Embryonic facial prominence (tissue), 1 donor: Measurements from ENCODE around the gene FAM131A.

Experiments
- DNase-seq: peaks from one replicate; pipeline ENCODE4 v3.0.0-alpha.2; 2016; ENCODE audit errors: extremely low spot score

FAM131A gene

GRCh38 chr3:184337399-184337714 lies at the start of gene FAM131A:
FAM131A (plus strand) TSS chr3:184337600; CDS start chr3:184337631, 31 bp downstream.
- DNase-seq, result no peak

- DNase-seq, result no peak
These were observed 47.9 kb upstream of the FAM131A start for GRCh38 chr3:184289426-184289938.

GRCh38 chr3:184290331-184290730 lies 47.1 kb upstream of the FAM131A start:
- no peak for DNase-seq

GRCh38 chr3:184291044-184291737 lies 46.2 kb upstream of the FAM131A start:
- no peak for DNase-seq

GRCh38 chr3:184291738-184292445 lies 45.5 kb upstream of the FAM131A start:
- DNase-seq, result no peak

- DNase-seq, result no peak
These were observed 41.6 kb upstream of the FAM131A start for GRCh38 chr3:184295771-184296170.

GRCh38 chr3:184296616-184297015 lies 40.8 kb upstream of the FAM131A start:
- DNase-seq, result no peak

- DNase-seq, result peak; percentile 92
These were observed 38.5 kb upstream of the FAM131A start, which contains the start of gene PSMD2 for GRCh38 chr3:184298759-184299487. PSMD2 (plus strand) TSS chr3:184299241; CDS start chr3:184299267, 26 bp downstream.

GRCh38 chr3:184299488-184300377 lies 37.7 kb upstream of the FAM131A start:
- no peak for DNase-seq

GRCh38 chr3:184300378-184300720 lies 37.1 kb upstream of the FAM131A start:
- no peak for DNase-seq

GRCh38 chr3:184305577-184305976 lies 31.8 kb upstream of the FAM131A start:
- no peak for DNase-seq

GRCh38 chr3:184306341-184306972 lies 30.9 kb upstream of the FAM131A start:
- no peak for DNase-seq

- DNase-seq, result no peak
These were observed 29.5 kb upstream of the FAM131A start for GRCh38 chr3:184307915-184308314.

- no peak for DNase-seq
These were observed 28.7 kb upstream of the FAM131A start for GRCh38 chr3:184308744-184309143.

- DNase-seq, result no peak
These were observed 25.8 kb upstream of the FAM131A start for GRCh38 chr3:184311633-184312032.

- peak; percentile 87 for DNase-seq
These were observed 23.1 kb upstream of the FAM131A start, which contains the start of gene EIF4G1 for GRCh38 chr3:184314363-184314699. EIF4G1 (plus strand) TSS chr3:184314606; CDS start chr3:184315797, 1,191 bp downstream.

- peak; percentile 45 for DNase-seq
These were observed 22.5 kb upstream of the FAM131A start for GRCh38 chr3:184314700-184315542.

GRCh38 chr3:184315543-184315867 lies 21.9 kb upstream of the FAM131A start:
- DNase-seq, result no peak

GRCh38 chr3:184315871-184316661 lies 21.3 kb upstream of the FAM131A start:
- no peak for DNase-seq
